Measurements from ENCODE around the gene SOHLH2. TPM values are rescaled to one million over a fixed set of nuclear protein-coding genes. Genes with fewer than 3 reads are reported as not detected.

Gene SOHLH2
- total RNA-seq, 1 experiment from 2014 or later: not detected

DNA sequence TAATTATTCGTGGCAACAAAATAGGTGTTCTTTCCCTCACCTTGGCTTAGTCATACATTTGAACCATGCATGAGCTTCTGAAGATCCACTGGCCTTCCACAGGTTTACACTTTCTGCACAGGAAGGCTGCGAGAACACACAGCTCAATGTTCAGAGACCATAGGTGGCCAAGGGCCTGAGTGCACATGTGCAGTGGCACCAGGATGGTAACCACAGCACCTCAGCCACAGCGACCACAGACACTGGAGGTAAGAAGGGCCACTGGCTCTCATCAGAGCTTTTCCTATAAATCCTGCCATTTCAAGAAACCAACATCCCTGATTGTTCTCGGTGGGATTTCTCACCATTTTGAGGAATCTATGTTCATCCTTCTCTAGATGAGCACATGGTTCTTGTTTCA lies 84.8 kb downstream of the SOHLH2 start:
- no peaks in the 10 kb centered on the region for H3K36me3 ChIP-seq (ENCODE audit: low read depth, low read length)
- no peak for ATAC-seq
- no peak overlapping the region for H3K4me2 ChIP-seq (ENCODE audit: low read length)
- H3K9ac ChIP-seq (ENCODE audit: low read length): no peak overlapping the region
- no peaks in the 10 kb centered on the region for H3K9me2 ChIP-seq (replicated peaks; ENCODE audit: low read length)
- no peak overlapping the region for H3K4me3 ChIP-seq (ENCODE audit: low read length)
- H3K4me1 ChIP-seq (ENCODE audit: insufficient read depth, low read length): no peaks in the 10 kb centered on the region
- no peaks in the 10 kb centered on the region for H4K20me1 ChIP-seq (ENCODE audit: low read length)
- no peak overlapping the region for H3K27ac ChIP-seq (ENCODE audit: low read length)
- ChIA-PET CTCF (interaction anchor here (0.5 kb wide), 1 partner anchor 115 kb away, joined by 4 read pairs; no protein-coding TSS in a partner anchor), POLR2A (ENCODE audit: unreplicated experiment) (no interaction called here)
- H2AFZ ChIP-seq (ENCODE audit: low read length): no peak overlapping the region
- intact Hi-C loops (cut with micrococcal nuclease): no loop called here
- BruUV-seq (replicated peaks): no TSS peak
- no peaks in the 10 kb centered on the region for H3F3A ChIP-seq (ENCODE audit: low read length, unreplicated experiment)
- peaks cover 32% of the 10 kb centered on the region for H3K27me3 ChIP-seq (ENCODE audit: low read length)
- TF ChIP-seq EZH2 (IDR thresholded peaks at IDR 0.05; ENCODE audit: low read length, unreplicated experiment) (no peak), EZH2phosphoT487 (IDR thresholded peaks at IDR 0.05; ENCODE audit: borderline replicate concordance, low read length) (no peak)
- TF ChIP-seq, protein P1, sequence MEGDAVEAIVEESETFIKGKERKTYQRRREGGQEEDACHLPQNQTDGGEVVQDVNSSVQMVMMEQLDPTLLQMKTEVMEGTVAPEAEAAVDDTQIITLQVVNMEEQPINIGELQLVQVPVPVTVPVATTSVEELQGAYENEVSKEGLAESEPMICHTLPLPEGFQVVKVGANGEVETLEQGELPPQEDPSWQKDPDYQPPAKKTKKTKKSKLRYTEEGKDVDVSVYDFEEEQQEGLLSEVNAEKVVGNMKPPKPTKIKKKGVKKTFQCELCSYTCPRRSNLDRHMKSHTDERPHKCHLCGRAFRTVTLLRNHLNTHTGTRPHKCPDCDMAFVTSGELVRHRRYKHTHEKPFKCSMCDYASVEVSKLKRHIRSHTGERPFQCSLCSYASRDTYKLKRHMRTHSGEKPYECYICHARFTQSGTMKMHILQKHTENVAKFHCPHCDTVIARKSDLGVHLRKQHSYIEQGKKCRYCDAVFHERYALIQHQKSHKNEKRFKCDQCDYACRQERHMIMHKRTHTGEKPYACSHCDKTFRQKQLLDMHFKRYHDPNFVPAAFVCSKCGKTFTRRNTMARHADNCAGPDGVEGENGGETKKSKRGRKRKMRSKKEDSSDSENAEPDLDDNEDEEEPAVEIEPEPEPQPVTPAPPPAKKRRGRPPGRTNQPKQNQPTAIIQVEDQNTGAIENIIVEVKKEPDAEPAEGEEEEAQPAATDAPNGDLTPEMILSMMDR (conservative IDR thresholded peaks at IDR 0.05; ENCODE audit: low read depth, low read length): no peak
- no peaks in the 10 kb centered on the region for H3K9me3 ChIP-seq (ENCODE audit: low read length)
- H3K79me2 ChIP-seq (ENCODE audit: low read length): no peaks in the 10 kb centered on the region
- no peak for DNase-seq

DNA sequence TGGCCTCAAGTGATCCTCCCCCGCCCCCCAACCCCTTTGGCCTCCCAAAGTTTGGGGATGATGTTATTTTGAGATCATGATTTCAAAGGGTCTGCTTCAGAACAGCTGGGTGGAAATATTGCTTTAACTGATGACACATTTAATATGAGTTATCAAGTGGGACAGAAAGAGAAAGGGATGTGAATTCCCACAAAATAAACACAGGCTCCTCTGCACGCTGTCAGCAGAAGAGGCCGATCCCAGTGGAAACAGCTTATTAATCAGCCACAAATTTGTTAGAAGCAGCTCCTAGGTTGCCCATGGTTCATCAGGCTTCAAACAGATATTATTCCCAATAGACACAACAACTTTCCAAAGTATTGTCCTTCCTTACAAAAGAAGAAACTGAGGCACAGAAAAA lies 87.9 kb downstream of the SOHLH2 start:
- H3K9me2 ChIP-seq (replicated peaks; ENCODE audit: low read length): no peaks in the 10 kb centered on the region
- H3K9me3 ChIP-seq (ENCODE audit: low read length): no peaks in the 10 kb centered on the region
- CTCF ChIA-PET: no interaction called here
- no peaks in the 10 kb centered on the region for H4K20me1 ChIP-seq (ENCODE audit: low read length)
- DNase-seq (no peak), ATAC-seq (no peak)
- peaks cover 24% of the 10 kb centered on the region for H3K27me3 ChIP-seq (ENCODE audit: low read length)
- H3K4me2 ChIP-seq (ENCODE audit: low read length): no peak overlapping the region
- no peaks in the 10 kb centered on the region for H3K36me3 ChIP-seq (ENCODE audit: low read depth, low read length)
- H3K27ac ChIP-seq (ENCODE audit: low read length): no peak overlapping the region
- POLR2A ChIA-PET (ENCODE audit: unreplicated experiment): no interaction called here
- H3K9ac ChIP-seq (ENCODE audit: low read length): no peak overlapping the region
- BruUV-seq (replicated peaks): no TSS peak
- intact Hi-C loops (cut with micrococcal nuclease): no loop called here
- no peak overlapping the region for H2AFZ ChIP-seq (ENCODE audit: low read length)
- no peak overlapping the region for H3K4me3 ChIP-seq (ENCODE audit: low read length)
- H3K79me2 ChIP-seq (ENCODE audit: low read length): no peaks in the 10 kb centered on the region
- no peaks in the 10 kb centered on the region for H3F3A ChIP-seq (ENCODE audit: low read length, unreplicated experiment)
- TF ChIP-seq EZH2 (IDR thresholded peaks at IDR 0.05; ENCODE audit: low read length, unreplicated experiment) (no peak), EZH2phosphoT487 (IDR thresholded peaks at IDR 0.05; ENCODE audit: borderline replicate concordance, low read length) (no peak)
- TF ChIP-seq, protein P1 (conservative IDR thresholded peaks at IDR 0.05; ENCODE audit: low read depth, low read length): no peak
- no peaks in the 10 kb centered on the region for H3K4me1 ChIP-seq (ENCODE audit: insufficient read depth, low read length)

DNA sequence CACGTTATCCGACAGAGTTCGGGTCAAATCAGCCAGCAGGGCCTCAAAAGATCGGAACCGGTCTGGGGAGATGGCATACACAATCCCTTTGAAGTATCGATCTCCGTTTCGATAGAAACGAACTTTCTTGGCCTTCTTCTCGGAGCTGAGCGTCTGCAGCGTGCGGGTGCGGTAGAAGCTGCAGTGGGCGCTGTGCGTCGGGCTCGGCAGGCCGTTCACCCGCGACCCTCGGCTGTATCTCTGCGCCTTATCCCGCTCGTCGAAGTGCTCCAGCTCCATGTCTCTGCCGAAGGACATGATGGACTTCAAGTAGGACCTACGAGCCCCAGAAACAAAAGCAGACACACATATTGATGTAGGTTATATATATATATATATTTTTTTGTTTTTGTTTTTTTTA lies 88.5 kb downstream of the SOHLH2 start:
- DNase-seq (no peak), ATAC-seq (no peak)
- no peaks in the 10 kb centered on the region for H3K36me3 ChIP-seq (ENCODE audit: low read depth, low read length)
- no TSS peak for BruUV-seq (replicated peaks)
- no peak overlapping the region for H3K27ac ChIP-seq (ENCODE audit: low read length)
- H3K27me3 ChIP-seq (ENCODE audit: low read length): peaks cover 21% of the 10 kb centered on the region
- no peaks in the 10 kb centered on the region for H3K4me1 ChIP-seq (ENCODE audit: insufficient read depth, low read length)
- H4K20me1 ChIP-seq (ENCODE audit: low read length): no peaks in the 10 kb centered on the region
- no peak overlapping the region for H2AFZ ChIP-seq (ENCODE audit: low read length)
- H3K9me2 ChIP-seq (replicated peaks; ENCODE audit: low read length): no peaks in the 10 kb centered on the region
- intact Hi-C loops (cut with micrococcal nuclease): no loop called here
- no peak overlapping the region for H3K4me2 ChIP-seq (ENCODE audit: low read length)
- TF ChIP-seq, protein P1 (conservative IDR thresholded peaks at IDR 0.05; ENCODE audit: low read depth, low read length): no peak
- TF ChIP-seq EZH2 (IDR thresholded peaks at IDR 0.05; ENCODE audit: low read length, unreplicated experiment): no peak
- no peak for TF ChIP-seq EZH2phosphoT487 (IDR thresholded peaks at IDR 0.05; ENCODE audit: borderline replicate concordance, low read length)
- POLR2A ChIA-PET (ENCODE audit: unreplicated experiment): no interaction called here
- H3K9me3 ChIP-seq (ENCODE audit: low read length): no peaks in the 10 kb centered on the region
- no peaks in the 10 kb centered on the region for H3F3A ChIP-seq (ENCODE audit: low read length, unreplicated experiment)
- H3K4me3 ChIP-seq (ENCODE audit: low read length): no peak overlapping the region
- CTCF ChIA-PET: no interaction called here
- H3K79me2 ChIP-seq (ENCODE audit: low read length): no peaks in the 10 kb centered on the region
- no peak overlapping the region for H3K9ac ChIP-seq (ENCODE audit: low read length)
